Measurements from ENCODE around the gene FLVCR2.

The FLVCR2 gene

DNA sequence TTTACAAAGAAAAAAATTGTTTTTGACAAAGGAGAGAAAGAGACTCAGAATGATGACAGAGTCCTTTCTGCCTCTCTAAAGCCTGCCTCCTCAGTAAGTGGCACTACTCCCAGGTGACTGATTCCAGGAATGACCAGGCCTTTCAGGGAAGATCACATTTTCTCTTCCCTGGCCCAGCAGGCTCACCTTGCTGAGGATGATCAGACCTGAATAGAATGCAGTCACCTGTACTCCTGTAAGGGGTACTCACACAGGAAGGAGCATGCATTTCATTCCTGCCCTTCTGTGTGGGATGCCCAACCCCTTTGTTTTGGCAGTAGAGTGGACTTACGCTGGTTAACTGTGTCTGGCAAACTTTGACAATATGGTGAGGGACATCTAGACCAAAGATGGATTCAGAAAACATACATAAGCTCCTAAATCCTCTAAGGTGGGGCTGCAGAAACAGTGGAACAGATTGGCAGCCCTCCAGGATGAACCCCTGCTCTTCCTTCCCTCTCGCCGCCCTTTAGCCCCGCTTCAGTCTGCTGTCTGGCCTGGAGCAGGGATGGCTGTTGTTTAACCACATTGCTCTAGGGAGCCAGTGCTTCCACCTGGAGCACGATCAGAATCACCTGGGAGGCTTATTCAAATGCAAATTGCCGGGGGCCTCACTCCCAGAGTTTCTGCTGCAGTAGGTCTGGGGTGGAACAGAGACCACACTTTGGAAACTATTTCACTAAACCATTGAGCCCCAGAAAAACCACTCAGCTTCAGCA, 52.5 kb downstream of the FLVCR2 start:
- H3K27me3 ChIP-seq (ENCODE audit: insufficient read depth, insufficient read length): no peaks in the 10 kb centered on the region
- no peaks in the 10 kb centered on the region for H3K9me3 ChIP-seq (ENCODE audit: insufficient read depth, low read length)
- H3K36me3 ChIP-seq (ENCODE audit: insufficient read depth, insufficient read length, low read length): no peaks in the 10 kb centered on the region
- H3K9ac ChIP-seq (ENCODE audit: insufficient read length, low read depth): no peak overlapping the region
- TF ChIP-seq YY1 (IDR thresholded peaks at IDR 0.05; ENCODE audit: insufficient read depth, insufficient read length) (no peak), ZNF274 (IDR thresholded peaks at IDR 0.05; ENCODE audit: low read depth, low read length) (no peak), SUZ12 (IDR thresholded peaks at IDR 0.05; ENCODE audit: extremely low read depth, insufficient read depth, insufficient read length) (no peak)
- DNase-seq (ENCODE audit: low read depth, low spot score): peak; percentile 39
- peaks cover 9% of the 10 kb centered on the region for H3K4me1 ChIP-seq (ENCODE audit: insufficient read depth, insufficient read length)
- H3K4me3 ChIP-seq (ENCODE audit: insufficient read length, low read depth): no peak overlapping the region

DNA sequence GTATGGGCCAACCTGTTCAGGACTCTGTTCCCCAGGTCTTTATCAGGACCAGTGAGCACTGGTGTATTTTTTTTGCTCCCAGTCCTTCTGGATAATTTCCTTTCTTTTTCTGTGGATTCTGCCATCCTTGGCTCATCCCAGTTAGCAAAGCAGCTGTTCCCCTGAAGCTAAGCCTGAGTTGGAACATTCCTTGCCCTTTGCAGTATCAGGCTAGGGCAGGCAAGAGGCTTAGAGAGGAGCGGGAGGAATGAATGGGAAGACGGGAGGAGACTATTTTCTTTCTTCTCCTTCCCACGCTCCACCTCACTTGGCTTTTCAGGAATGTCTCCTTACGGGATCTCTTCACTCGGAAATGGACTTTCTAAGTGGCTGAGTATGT, 53.0 kb downstream of the FLVCR2 start:
- peak overlapping the region; percentile 34 for H3K9ac ChIP-seq (ENCODE audit: insufficient read length, low read depth)
- peak; percentile 42 for DNase-seq (ENCODE audit: low read depth, low spot score)
- no peaks in the 10 kb centered on the region for H3K36me3 ChIP-seq (ENCODE audit: insufficient read depth, insufficient read length, low read length)
- TF ChIP-seq SUZ12 (IDR thresholded peaks at IDR 0.05; ENCODE audit: extremely low read depth, insufficient read depth, insufficient read length) (no peak), YY1 (IDR thresholded peaks at IDR 0.05; ENCODE audit: insufficient read depth, insufficient read length) (no peak), ZNF274 (IDR thresholded peaks at IDR 0.05; ENCODE audit: low read depth, low read length) (no peak)
- no peak overlapping the region for H3K4me3 ChIP-seq (ENCODE audit: insufficient read length, low read depth)
- H3K27me3 ChIP-seq (ENCODE audit: insufficient read depth, insufficient read length): no peaks in the 10 kb centered on the region
- H3K4me1 ChIP-seq (ENCODE audit: insufficient read depth, insufficient read length): peaks cover 12% of the 10 kb centered on the region
- no peaks in the 10 kb centered on the region for H3K9me3 ChIP-seq (ENCODE audit: insufficient read depth, low read length)

DNA sequence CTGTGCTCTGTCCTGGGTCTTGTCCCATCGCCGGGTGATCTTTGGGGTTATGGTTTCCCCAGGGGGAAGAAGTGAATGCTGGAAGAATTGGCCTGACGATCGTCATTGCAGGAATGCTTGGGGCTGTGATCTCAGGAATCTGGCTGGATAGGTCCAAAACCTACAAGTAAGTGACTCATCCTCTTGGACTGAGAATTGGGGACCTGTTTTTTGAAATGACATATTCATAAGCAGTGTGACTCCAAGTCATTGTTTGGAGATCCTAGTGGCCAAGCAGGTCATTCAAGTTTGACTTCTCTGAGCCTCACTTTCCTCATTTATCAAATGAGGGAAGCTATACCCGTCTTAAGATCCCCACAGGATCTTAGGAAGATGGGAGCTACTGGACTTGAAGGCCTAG, 56.4 kb downstream of the FLVCR2 start:
- peaks cover 12% of the 10 kb centered on the region for H3K4me1 ChIP-seq (ENCODE audit: insufficient read depth, insufficient read length)
- no peaks in the 10 kb centered on the region for H3K9me3 ChIP-seq (ENCODE audit: insufficient read depth, low read length)
- TF ChIP-seq SUZ12 (IDR thresholded peaks at IDR 0.05; ENCODE audit: extremely low read depth, insufficient read depth, insufficient read length): no peak
- TF ChIP-seq YY1 (IDR thresholded peaks at IDR 0.05; ENCODE audit: insufficient read depth, insufficient read length): no peak
- no peak for TF ChIP-seq ZNF274 (IDR thresholded peaks at IDR 0.05; ENCODE audit: low read depth, low read length)
- no peaks in the 10 kb centered on the region for H3K27me3 ChIP-seq (ENCODE audit: insufficient read depth, insufficient read length)
- H3K4me3 ChIP-seq (ENCODE audit: insufficient read length, low read depth): no peak overlapping the region
- H3K9ac ChIP-seq (ENCODE audit: insufficient read length, low read depth): no peak overlapping the region
- DNase-seq (ENCODE audit: low read depth, low spot score): no peak
- no peaks in the 10 kb centered on the region for H3K36me3 ChIP-seq (ENCODE audit: insufficient read depth, insufficient read length, low read length)

DNA sequence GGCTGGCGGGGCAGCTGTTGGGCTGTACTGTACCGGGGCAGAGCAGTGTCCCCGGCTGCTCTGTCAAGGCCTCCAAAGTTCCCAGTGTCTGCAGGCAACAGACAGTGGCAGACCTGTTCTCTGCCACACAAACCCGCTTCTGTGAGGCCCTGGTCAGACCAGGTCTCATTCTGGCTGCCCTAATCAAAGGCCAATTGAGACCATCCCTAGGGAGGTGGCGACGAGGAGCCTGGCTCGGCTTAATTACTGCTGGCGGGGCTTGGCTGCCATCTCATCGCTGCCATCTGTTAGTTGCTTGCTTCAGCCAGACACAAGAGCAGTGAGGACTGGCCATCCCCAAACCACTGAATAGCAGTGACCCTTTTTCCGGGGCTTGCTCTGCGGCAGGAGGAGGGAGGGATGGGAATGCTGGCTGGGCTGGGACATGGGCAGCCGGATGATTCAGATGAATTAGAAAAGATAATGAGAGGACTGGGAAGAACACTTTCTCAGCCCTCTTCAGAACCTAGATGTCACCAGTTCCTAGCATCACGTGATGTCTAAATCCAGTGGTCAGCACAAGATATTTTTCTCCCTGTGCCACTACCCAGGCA, 57.8 kb downstream of the FLVCR2 start:
- TF ChIP-seq SUZ12 (IDR thresholded peaks at IDR 0.05; ENCODE audit: extremely low read depth, insufficient read depth, insufficient read length) (no peak), ZNF274 (IDR thresholded peaks at IDR 0.05; ENCODE audit: low read depth, low read length) (no peak), YY1 (IDR thresholded peaks at IDR 0.05; ENCODE audit: insufficient read depth, insufficient read length) (no peak)
- Histone ChIP-seq H3K9me3 (ENCODE audit: insufficient read depth, low read length) (no peaks in the 10 kb centered on the region), H3K27me3 (ENCODE audit: insufficient read depth, insufficient read length) (no peaks in the 10 kb centered on the region), H3K4me1 (ENCODE audit: insufficient read depth, insufficient read length) (peaks cover 9% of the 10 kb centered on the region), H3K36me3 (ENCODE audit: insufficient read depth, insufficient read length, low read length) (peaks cover 5% of the 10 kb centered on the region), H3K4me3 (ENCODE audit: insufficient read length, low read depth) (no peak overlapping the region), H3K9ac (ENCODE audit: insufficient read length, low read depth) (no peak overlapping the region)
- no peak for DNase-seq (ENCODE audit: low read depth, low spot score)

DNA sequence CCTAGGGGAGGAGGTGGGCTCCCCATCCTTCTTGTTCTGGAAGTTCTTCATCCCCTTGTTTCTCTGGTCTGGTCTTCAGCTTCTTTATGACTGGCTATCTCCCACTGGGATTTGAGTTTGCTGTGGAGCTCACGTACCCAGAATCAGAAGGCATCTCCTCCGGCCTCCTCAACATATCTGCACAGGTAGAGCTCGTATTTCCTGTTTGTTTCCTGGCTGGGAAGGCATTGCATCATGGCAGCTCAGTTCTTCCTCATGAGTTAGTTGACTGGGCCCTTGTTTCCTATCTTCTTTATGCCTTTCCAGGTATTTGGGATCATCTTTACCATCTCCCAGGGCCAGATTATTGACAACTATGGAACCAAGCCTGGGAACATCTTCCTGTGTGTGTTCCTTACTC, 62.5 kb downstream of the FLVCR2 start:
- no peaks in the 10 kb centered on the region for H3K27me3 ChIP-seq (ENCODE audit: insufficient read depth, insufficient read length)
- H3K9me3 ChIP-seq (ENCODE audit: insufficient read depth, low read length): no peaks in the 10 kb centered on the region
- DNase-seq (ENCODE audit: low read depth, low spot score): no peak
- peaks cover 4% of the 10 kb centered on the region for H3K4me1 ChIP-seq (ENCODE audit: insufficient read depth, insufficient read length)
- no peak overlapping the region for H3K4me3 ChIP-seq (ENCODE audit: insufficient read length, low read depth)
- TF ChIP-seq SUZ12 (IDR thresholded peaks at IDR 0.05; ENCODE audit: extremely low read depth, insufficient read depth, insufficient read length): no peak
- no peak for TF ChIP-seq ZNF274 (IDR thresholded peaks at IDR 0.05; ENCODE audit: low read depth, low read length)
- TF ChIP-seq YY1 (IDR thresholded peaks at IDR 0.05; ENCODE audit: insufficient read depth, insufficient read length): no peak
- peaks cover 9% of the 10 kb centered on the region for H3K36me3 ChIP-seq (ENCODE audit: insufficient read depth, insufficient read length, low read length)
- H3K9ac ChIP-seq (ENCODE audit: insufficient read length, low read depth): no peak overlapping the region

DNA sequence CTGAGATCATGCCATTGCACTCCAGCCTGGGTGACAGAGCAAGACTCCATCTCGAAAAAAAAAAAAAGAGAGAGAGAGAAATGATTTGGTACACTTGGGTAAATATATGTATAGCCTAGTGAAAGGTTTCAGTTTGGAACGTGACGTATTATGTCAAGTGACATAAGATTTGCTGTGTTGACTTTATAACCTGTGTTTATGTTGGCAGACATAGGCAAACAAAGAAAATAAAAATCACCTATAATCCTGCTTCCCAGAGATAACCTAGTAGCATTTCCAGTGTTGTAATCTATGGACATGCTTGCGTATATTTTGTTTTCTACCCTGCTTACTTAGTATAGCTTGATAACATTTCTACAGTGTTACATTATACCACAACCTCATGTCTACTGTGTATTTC, 65.6 kb downstream of the FLVCR2 start:
- Histone ChIP-seq H3K9ac (ENCODE audit: insufficient read length, low read depth) (no peak overlapping the region), H3K4me3 (ENCODE audit: insufficient read length, low read depth) (no peak overlapping the region), H3K36me3 (ENCODE audit: insufficient read depth, insufficient read length, low read length) (peaks cover 15% of the 10 kb centered on the region), H3K27me3 (ENCODE audit: insufficient read depth, insufficient read length) (no peaks in the 10 kb centered on the region), H3K9me3 (ENCODE audit: insufficient read depth, low read length) (no peaks in the 10 kb centered on the region), H3K4me1 (ENCODE audit: insufficient read depth, insufficient read length) (no peaks in the 10 kb centered on the region)
- TF ChIP-seq YY1 (IDR thresholded peaks at IDR 0.05; ENCODE audit: insufficient read depth, insufficient read length) (no peak), SUZ12 (IDR thresholded peaks at IDR 0.05; ENCODE audit: extremely low read depth, insufficient read depth, insufficient read length) (no peak), ZNF274 (IDR thresholded peaks at IDR 0.05; ENCODE audit: low read depth, low read length) (no peak)
- no peak for DNase-seq (ENCODE audit: low read depth, low spot score)

DNA sequence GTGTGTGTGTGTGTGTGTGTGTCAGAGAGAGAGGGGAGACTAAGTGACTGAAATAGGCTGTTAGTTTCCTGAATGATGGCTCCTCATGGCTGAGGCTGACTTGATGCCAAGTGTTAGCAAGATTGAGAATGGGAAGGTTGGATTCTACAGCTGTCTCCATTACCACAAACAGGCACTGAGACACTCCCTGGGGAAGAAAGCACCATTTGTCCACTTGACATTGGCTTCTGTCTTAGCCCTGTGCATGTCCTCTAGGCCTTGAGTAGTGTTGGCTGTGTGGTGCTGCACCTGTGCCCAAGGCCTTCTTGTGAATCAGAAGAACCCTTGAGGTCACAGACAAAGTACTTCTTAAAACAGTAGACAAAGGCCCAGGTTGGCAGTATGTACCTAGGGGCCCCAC, 66.6 kb downstream of the FLVCR2 start:
- H3K4me3 ChIP-seq (ENCODE audit: insufficient read length, low read depth): no peak overlapping the region
- TF ChIP-seq SUZ12 (IDR thresholded peaks at IDR 0.05; ENCODE audit: extremely low read depth, insufficient read depth, insufficient read length): no peak
- no peak for TF ChIP-seq ZNF274 (IDR thresholded peaks at IDR 0.05; ENCODE audit: low read depth, low read length)
- no peak for TF ChIP-seq YY1 (IDR thresholded peaks at IDR 0.05; ENCODE audit: insufficient read depth, insufficient read length)
- H3K36me3 ChIP-seq (ENCODE audit: insufficient read depth, insufficient read length, low read length): peaks cover 25% of the 10 kb centered on the region
- H3K9ac ChIP-seq (ENCODE audit: insufficient read length, low read depth): no peak overlapping the region
- H3K27me3 ChIP-seq (ENCODE audit: insufficient read depth, insufficient read length): no peaks in the 10 kb centered on the region
- no peaks in the 10 kb centered on the region for H3K9me3 ChIP-seq (ENCODE audit: insufficient read depth, low read length)
- DNase-seq (ENCODE audit: low read depth, low spot score): no peak
- H3K4me1 ChIP-seq (ENCODE audit: insufficient read depth, insufficient read length): no peaks in the 10 kb centered on the region

Data from NT2/D1 (cell line).